Pancreas (tissue), 10 donors: ENCODE measurements around the gene CPNE9. TPM values are rescaled to one million over a fixed set of nuclear protein-coding genes. Genes with fewer than 3 reads are reported as not detected.

Experiments used
- ATAC-seq, 4 donors: fragments of 200-7000 bp; cut with Tn5 transposase; one replicate each; pipeline versions ENCODE4 v1.8.0 to v1.9.1; 2020; ENCODE audit warnings: mild to moderate bottlenecking in 4 of 4, moderate library complexity in 4 of 4
- DNase-seq, 6 donors: peaks; one replicate each; pipeline ENCODE4 v3.0.0-alpha.2; 2020
- FAIRE-seq: peaks from 2 replicates; lab custom pipeline; 2012; peaks lifted over from hg19 to GRCh38; lab: Jason Lieb, UNC
- H3K27ac ChIP-seq, 4 donors: fragments of 200-600 bp; sonication (generic); 1 replicate in 3 of 4; 2 replicates in 1 of 4; pipeline versions ENCODE4 v1.5.0 to v1.8.0; 2020
- H3K27me3 ChIP-seq, 4 donors: fragments of 200-600 bp; one replicate each; pipeline ENCODE4 v1.8.0; 2021
- H3K36me3 ChIP-seq, 3 donors: fragments of 200-600 bp; sonication (generic) in 1 of 3; one replicate each; pipeline versions ENCODE4 v1.5.0 to v1.8.0; 2020 to 2021
- H3K4me1 ChIP-seq, 3 donors: fragments of 200-600 bp; one replicate each; pipeline ENCODE4 v1.8.0; 2021
- H3K4me3 ChIP-seq, 4 donors: fragments of 200-600 bp; sonication (generic) in 2 of 4; one replicate each; pipeline versions ENCODE4 v1.5.0 to v1.8.0; 2020 to 2021
- H3K9me3 ChIP-seq, 4 donors: fragments of 200-600 bp; one replicate each; pipeline ENCODE4 v1.8.0; 2021
- CTCF ChIP-seq, 4 donors: fragments of 200-600 bp; sonication (generic) in 3 of 4; IDR thresholded peaks; one replicate each; pipeline versions ENCODE4 v1.5.0 to v1.8.0; 2021; ENCODE audit warnings: antibody characterized with exemption in 4 of 4
- WGBS, 2 donors: extraction: QIAGEN DNeasy Blood & Tissue Kit; methylation state at CpG; one replicate each; pipeline ENCODE4 v1.1.7; 2013; 5-methylcytosine and 5-hydroxymethylcytosine counted together
- intact Hi-C, 3 donors: fragments of 100-400 bp; cut with DNase I; formaldehyde crosslinking; loops; one replicate each; pipeline versions ENCODE4 v1.11.1 to v1.14.2; 2022
- polyA plus RNA-seq, 2 donors: library from polyadenylated mRNA; stranded (reverse); fragments of 200-250 nt; gene quantifications; one replicate each; pipeline ENCODE4 v1.2.3, GENCODE V29; 2013
- total RNA-seq, 6 donors: library from RNA; stranded (reverse); fragmentation: NEBNext Ultra II Directional in 4 of 6; extraction: Animal tissue kit (Norgen Biotek cat#: 25700) in 4 of 6; gene quantifications; one replicate each; pipeline versions ENCODE4 v1.2.1 to v1.2.4, GENCODE V29; 2021 to 2023
- donor health status: healthy with polysubstance abuse.
- donor health status: DM: no; HTN: no; CAD: no; lungs with moderate emphysema.
- donor health status: DM: no; HTN: no; CAD: no.
- donor health status: control.
- donor health status: control.
- donor health status: Bipolar disorder and iron deficiency.
- donor health status: DM: yes; HTN: yes; CAD: no.
- donor health status: DM: no; HTN: no; CAD: no.
- donor health status: DM: no; HTN: no; CAD: no.
- donor health status: DM: yes; HTN: yes; CAD: no.

Gene CPNE9
- total and polyA plus RNA-seq, 8 donors = 0.12 to 0.85 (median 0.19) TPM; not detected in 3

- intact Hi-C loops = no loop called here
- FAIRE-seq (no peak), ATAC-seq (peak; percentile 68 to 79 (median 74)), DNase-seq (peak in 1 of 6 donors; percentile 84)
- WGBS, 2 donors = 1% methylated on average over 16 of the region's 17 CpGs
- peaks cover 0 to 3% (median 0%) of the 10 kb centered on the region in 3 donors for H3K36me3 ChIP-seq
- no peaks in the 10 kb centered on the region for H3K27me3 ChIP-seq
- peak overlapping the region; percentile 28 to 99 (median 60) for H3K4me3 ChIP-seq
- H3K9me3 ChIP-seq = no peaks in the 10 kb centered on the region
- TF ChIP-seq CTCF (IDR thresholded peaks at IDR 0.05) = no peak
- H3K4me1 ChIP-seq = peaks cover 0 to 14% (median 14%) of the 10 kb centered on the region in 3 donors
- peak overlapping the region; percentile 33 to 99 (median 86) for H3K27ac ChIP-seq
These were observed 27.1 kb downstream of the CPNE9 start for GRCh38 chr3:9730657-9731205.

- H3K4me1 ChIP-seq = peaks cover 0 to 14% (median 14%) of the 10 kb centered on the region in 3 donors
- no peaks in the 10 kb centered on the region for H3K9me3 ChIP-seq
- ATAC-seq (peak; percentile 95 to 98 (median 96)), DNase-seq (peak; percentile 99 to 100 (median 100)), FAIRE-seq (no peak)
- peak within 1 kb of the TSS; percentile 57 to 99 (median 94) for H3K4me3 ChIP-seq
- intact Hi-C loops = no loop called here
- WGBS, 2 donors = 1% methylated on average over 73 to 88 of the region's 88 CpGs
- H3K27ac ChIP-seq = peak within 1 kb of the TSS; percentile 98 to 99 (median 98)
- peaks cover 0 to 3% (median 0%) of the 10 kb centered on the region in 3 donors for H3K36me3 ChIP-seq
- H3K27me3 ChIP-seq = no peaks in the 10 kb centered on the region
- TF ChIP-seq CTCF (IDR thresholded peaks at IDR 0.05) = no peak
These were observed 27.8 kb downstream of the CPNE9 start, which contains the start of gene BRPF1 for GRCh38 chr3:9731206-9732079. Gene BRPF1 (plus strand): TSS chr3:9731735. CDS start chr3:9734141, 2,406 bp downstream.

- Histone ChIP-seq H3K36me3 (peaks cover 0 to 3% (median 0%) of the 10 kb centered on the region in 3 donors), H3K4me1 (peaks cover 0 to 14% (median 14%) of the 10 kb centered on the region in 3 donors), H3K27me3 (no peaks in the 10 kb centered on the region), H3K27ac (peak overlapping the region in 3 of 4 donors; percentile 98), H3K9me3 (no peaks in the 10 kb centered on the region), H3K4me3 (peak overlapping the region; percentile 57 to 99 (median 94))
- ATAC-seq (peak in 3 of 4 donors; percentile 0 to 3 (median 1)), FAIRE-seq (no peak), DNase-seq (peak in 3 of 6 donors; percentile 37 to 82 (median 62))
- WGBS, 2 donors = 1% methylated on average over 35 to 41 of the region's 41 CpGs
- no peak for TF ChIP-seq CTCF (IDR thresholded peaks at IDR 0.05)
- intact Hi-C loops = no loop called here
These were observed 28.6 kb downstream of the CPNE9 start for GRCh38 chr3:9732080-9732739.

- peaks cover 0 to 14% (median 14%) of the 10 kb centered on the region in 3 donors for H3K4me1 ChIP-seq
- H3K27me3 ChIP-seq = no peaks in the 10 kb centered on the region
- intact Hi-C loops = no loop called here
- H3K27ac ChIP-seq = no peak overlapping the region
- no peak for TF ChIP-seq CTCF (IDR thresholded peaks at IDR 0.05)
- FAIRE-seq (no peak), ATAC-seq (no peak), DNase-seq (peak in 1 of 6 donors; percentile 27)
- H3K36me3 ChIP-seq = peaks cover 0 to 8% (median 0%) of the 10 kb centered on the region in 3 donors
- 27 to 29% methylated on average over 7 of the region's 7 CpGs for WGBS, 2 donors
- H3K9me3 ChIP-seq = no peaks in the 10 kb centered on the region
- peak overlapping the region; percentile 57 to 99 (median 94) for H3K4me3 ChIP-seq
These were observed 29.1 kb downstream of the CPNE9 start for GRCh38 chr3:9732740-9733115.
